GM18519 (cell line): ENCODE measurements around the gene SHANK1.

Experiments used
- ATAC-seq: cut with Tn5 transposase; IDR thresholded peaks from one replicate; pipeline ENCODE4 v1.9.1; 2021; ENCODE audit warnings: mild to moderate bottlenecking, moderate library complexity; ENCODE audit not compliant: unreplicated experiment, low FRiP score

The SHANK1 gene

GRCh38 chr19:50713556-50714236 lies 5.9 kb downstream of the SHANK1 start:
- ATAC-seq, result no peak

DNA sequence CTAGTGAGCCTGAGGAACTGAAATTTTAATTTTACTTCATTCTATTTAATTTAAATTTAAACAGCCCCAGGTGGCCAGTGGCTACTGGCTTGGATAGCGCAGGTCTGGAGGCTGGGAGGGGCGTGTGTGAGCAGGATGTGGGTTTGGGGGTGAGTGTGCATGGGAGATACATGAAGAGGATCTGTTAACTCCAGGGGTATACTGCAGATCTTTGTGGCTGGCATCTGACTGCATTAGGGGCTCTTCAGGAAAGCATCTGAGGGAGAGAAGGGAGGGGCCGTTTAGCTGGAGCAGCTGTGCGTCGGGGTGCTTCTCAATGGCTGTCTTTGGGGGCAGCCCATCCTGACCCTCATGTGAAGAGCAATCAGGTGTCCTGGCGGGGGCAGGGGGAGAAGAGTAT lies 6.8 kb downstream of the SHANK1 start:
- ATAC-seq, result no peak

- no peak for ATAC-seq
Observed at GRCh38 chr19:50711805-50712204, 7.8 kb downstream of the SHANK1 start.

DNA sequence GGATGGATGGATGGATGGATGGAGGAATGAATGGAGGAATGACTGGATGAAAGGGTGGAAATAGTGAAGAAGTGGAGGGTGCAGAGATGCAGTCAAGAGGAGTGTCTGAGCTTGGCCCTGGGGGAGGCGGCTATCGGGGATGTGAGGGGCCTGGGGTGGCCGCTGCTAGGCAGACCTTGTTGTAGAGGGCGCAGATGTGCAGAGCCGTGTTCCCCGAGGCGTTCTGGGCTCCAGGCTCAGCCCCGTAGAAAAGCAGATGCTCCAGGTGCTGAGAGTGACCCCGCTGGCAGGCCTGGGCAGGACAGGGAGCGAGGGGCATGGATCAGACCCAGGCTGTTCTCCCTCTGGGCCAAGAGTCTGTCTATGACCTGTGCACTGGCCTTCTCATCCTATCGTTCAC lies 8.4 kb downstream of the SHANK1 start:
- no peak for ATAC-seq

DNA sequence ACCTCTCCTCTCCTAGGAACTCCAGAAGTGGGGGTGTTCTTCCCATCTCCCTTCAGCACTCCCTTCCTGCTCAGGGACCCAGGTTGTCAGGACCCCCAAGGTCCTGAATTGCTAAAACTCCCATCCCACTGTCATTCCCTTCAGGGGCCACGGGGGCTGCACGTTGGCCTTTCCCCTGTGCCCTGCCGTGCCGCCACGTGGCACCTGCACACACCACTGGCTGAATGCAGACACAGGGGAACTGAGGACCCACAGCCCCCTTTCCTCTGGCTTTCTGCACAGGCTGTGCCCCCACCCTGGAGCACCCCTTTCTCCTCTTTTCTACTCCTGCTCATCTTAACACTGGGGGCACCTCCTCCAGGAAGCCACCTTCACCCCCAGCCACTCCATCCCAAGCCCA lies 9.0 kb downstream of the SHANK1 start:
- ATAC-seq, result no peak

GRCh38 chr19:50710094-50710493 lies 9.5 kb downstream of the SHANK1 start:
- no peak for ATAC-seq

- ATAC-seq, result no peak
Observed at GRCh38 chr19:50708179-50708879, 11.3 kb downstream of the SHANK1 start.

- no peak for ATAC-seq
Observed at GRCh38 chr19:50706387-50706786, 13.2 kb downstream of the SHANK1 start.

DNA sequence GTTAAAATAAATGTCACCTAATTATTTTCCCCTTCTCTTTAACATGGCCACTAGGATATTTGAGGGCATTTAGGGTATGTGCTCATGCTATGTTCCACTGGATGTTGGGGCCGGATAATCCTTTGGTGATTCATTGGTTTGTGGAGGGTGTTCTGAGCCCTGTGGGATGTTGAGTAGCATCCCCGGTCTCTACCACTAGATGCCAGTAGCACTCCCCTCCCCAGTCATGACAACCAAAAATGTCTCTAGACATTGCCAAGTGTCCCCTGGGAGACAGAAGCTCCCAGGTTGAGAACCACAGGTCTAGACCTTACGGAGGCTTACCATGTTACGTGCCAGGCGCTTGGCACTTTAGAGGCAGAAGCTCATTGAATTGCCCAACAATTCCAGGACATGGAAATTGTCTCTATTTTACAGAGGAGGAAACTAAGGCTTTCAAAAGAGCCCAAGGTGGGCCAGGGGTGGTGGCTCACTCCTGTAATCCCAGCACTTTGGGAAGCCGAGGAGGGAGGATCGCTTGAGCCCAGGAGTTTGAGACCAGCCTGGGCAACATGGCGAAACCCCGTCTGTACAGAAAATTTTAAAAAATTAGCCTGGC lies 14.1 kb downstream of the SHANK1 start:
- ATAC-seq, result no peak

DNA sequence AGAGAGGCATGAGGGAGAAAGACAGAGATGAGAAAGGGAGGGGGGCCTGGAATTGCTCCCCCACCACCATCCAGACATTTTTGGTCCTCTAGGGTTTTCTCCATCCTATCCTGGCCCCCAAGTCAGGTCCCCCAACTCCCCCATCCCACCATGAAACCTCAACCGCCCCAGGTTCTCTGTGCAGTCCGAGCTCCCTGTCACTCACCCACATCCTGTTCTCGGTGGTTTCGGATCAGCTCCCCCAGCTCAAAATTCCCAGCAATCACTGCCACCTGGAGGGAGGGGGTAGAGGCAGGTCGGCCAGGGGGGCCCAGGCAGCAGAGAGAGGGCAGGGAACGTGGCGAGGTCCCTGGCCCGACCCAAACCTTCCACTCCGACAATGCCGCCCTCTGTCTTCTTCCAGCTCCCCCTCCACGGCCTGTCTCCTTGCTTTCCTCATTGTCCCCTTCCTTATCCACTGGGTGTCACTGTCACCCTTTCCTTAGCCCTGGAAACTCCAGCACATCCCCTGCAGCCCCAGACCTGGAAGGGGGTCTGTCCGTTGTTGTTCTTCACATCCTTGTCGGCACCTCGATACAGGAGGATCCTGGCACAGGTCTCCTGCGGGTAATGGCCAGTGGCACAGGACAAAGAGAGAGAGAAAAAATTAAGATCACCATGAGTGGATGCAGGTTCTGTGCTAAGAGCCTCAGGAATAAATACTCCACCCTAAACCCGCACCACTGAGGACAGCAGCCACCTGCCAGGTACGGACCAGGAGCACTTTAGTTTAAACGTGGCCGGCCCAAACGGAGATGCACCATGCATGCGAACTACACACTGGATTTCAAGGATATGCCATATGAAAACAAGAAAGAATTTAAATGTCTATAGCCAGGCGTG lies 15.4 kb downstream of the SHANK1 start:
- ATAC-seq, result no peak

DNA sequence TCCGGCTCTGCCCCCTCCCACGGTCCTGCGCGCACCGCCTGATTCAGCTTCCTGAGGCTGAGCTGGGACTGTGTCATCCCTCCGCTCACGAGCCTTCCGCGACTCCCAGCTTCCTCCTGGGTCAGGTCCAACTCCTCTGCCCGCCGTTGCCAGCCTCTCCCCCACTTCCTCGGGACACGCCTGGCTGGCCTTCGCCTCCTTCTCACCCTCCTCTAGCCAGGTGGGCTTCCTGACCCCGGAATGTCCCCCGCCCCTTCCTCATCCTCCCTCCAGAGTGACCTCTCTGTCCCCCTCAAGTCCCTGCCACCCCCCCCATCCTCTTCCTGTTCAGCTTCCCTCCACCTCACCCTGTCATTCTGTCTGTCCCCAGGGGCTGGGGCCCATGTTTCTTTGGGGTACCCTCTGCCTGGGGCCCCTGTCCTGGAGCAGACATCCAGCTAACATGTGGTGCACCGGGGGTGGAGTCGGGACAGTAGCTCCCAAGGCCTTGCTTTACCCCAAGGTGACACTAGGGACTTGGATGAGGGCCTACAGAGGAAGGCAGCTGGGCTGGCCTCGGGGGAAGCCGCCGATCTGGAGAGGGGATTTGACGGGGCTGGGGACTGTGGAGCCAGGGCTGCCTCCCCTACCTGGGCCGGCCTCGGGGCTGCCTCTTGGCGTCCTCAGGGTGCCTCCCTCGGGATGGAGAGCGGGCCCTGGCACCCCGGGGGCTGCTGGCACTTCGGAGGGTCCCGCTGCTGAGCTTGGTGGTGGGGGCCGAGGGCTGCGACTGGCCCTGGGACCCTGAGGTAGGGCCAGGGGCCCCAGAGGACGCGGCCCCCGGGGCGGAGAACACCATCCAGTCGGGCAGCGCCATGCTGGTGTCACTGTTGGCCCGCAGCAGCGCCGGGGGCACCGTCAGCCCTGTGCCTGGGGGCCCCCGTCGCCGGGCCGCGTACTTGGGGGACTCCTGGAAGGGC lies 16.5 kb downstream of the SHANK1 start:
- no peak for ATAC-seq

GRCh38 chr19:50702158-50702870 lies 17.3 kb downstream of the SHANK1 start:
- ATAC-seq, result no peak

- no peak for ATAC-seq
Observed at GRCh38 chr19:50701367-50701985, 18.1 kb downstream of the SHANK1 start.

DNA sequence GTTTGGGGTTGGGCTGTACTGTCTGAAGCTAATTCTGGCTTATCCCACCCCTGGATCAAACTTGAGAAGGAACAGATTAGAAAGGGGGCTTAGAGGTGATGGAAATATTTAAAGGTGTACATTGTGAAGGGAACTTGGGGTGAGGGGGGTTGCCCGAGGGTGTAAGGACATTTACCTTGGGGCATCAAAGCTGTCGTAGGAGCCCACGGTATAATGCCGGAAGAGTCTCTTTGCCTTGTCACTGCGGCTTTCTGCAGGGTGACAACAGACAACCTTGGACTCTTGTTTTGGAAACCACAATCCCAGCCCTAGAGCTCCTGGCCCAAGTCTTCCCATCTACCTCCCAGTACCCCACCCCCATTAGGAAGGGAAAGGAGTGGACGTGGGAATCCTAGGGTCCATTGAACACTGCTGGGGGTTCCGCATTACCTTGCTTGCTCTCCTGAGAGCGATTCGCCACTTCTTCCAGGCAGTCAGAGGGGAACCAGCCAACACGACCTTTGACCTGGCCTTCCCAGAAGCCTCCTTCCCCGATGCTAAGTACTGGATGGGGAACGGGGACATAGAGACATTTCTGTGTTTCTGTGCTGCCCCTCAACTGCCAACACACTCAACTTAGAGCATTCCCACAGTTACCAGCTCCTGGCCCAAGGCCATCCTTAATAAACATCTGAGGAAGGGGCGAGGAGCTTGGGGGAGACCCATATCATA lies 22.0 kb downstream of the SHANK1 start:
- ATAC-seq, result no peak

GRCh38 chr19:50696094-50696483 lies 23.5 kb downstream of the SHANK1 start:
- no peak for ATAC-seq

GRCh38 chr19:50695251-50696093 lies 24.1 kb downstream of the SHANK1 start:
- ATAC-seq, result no peak

DNA sequence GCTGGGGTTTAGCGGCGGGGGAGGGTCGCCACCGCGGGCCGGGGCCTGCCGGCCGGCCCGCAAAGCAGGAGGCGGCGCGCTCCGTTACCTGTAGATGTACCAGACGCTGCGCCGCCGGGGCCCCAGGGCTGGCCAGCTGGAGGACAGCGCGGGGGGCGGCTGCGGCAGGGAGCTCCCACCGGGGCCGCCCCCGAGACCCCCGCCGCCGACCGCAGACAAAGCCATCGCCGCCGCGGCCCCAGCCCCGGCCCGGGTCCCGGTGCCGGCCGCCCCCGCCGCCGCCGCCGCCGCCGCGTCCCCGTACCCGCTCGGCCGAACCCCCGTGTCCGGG lies 24.8 kb downstream of the SHANK1 start:
- ATAC-seq, result no peak
